Measurements from ENCODE around the gene PIEZO2. TPM values are rescaled to one million over a fixed set of nuclear protein-coding genes. Genes with fewer than 3 reads are reported as not detected.

The PIEZO2 gene
- total RNA-seq, 1 experiment from 2014 or later: 10.7 TPM

GRCh38 chr18:10908760-10909159 lies 240.6 kb downstream of the PIEZO2 start (continued):
- TF ChIP-seq STAT6 (CRISPR knock-in tag; conservative IDR thresholded peaks at IDR 0.05; ENCODE audit: low read depth): no peak
- TF ChIP-seq CDX4 (CRISPR knock-in tag; IDR thresholded peaks at IDR 0.05; ENCODE audit: borderline replicate concordance): no peak

- Mint-ChIP-seq H3K4me3 (no peak overlapping the region), H3K36me3 (no peaks in the 10 kb centered on the region), H3K9me3 (no peaks in the 10 kb centered on the region), H3K27ac (no peak overlapping the region), H3K27me3 (ENCODE audit: low read depth) (no peaks in the 10 kb centered on the region), H3K4me1 (no peaks in the 10 kb centered on the region)
- DNase-seq (ENCODE audit: low spot score) (no peak), ATAC-seq (no peak)
- CTCF ChIA-PET: no interaction called here
- POLR2A ChIA-PET: no interaction called here
- TF ChIP-seq ATF2 (CRISPR knock-in tag; IDR thresholded peaks at IDR 0.05; ENCODE audit: borderline replicate concordance, low read depth): no peak
- no peak for TF ChIP-seq SMAD4 (CRISPR knock-in tag; IDR thresholded peaks at IDR 0.05)
- no peak for TF ChIP-seq ZNF317 (CRISPR knock-in tag; IDR thresholded peaks at IDR 0.05; ENCODE audit: borderline replicate concordance, low read depth)
- no peak for TF ChIP-seq OVOL2 (CRISPR knock-in tag; IDR thresholded peaks at IDR 0.05; ENCODE audit: borderline replicate concordance)
- no peak for TF ChIP-seq E2F1 (CRISPR knock-in tag; IDR thresholded peaks at IDR 0.05)
- TF ChIP-seq ZMAT4 (CRISPR knock-in tag; IDR thresholded peaks at IDR 0.05): no peak
- TF ChIP-seq RELA (CRISPR knock-in tag; IDR thresholded peaks at IDR 0.05; ENCODE audit: borderline replicate concordance): no peak
- no peak for TF ChIP-seq KAT7 (CRISPR knock-in tag; IDR thresholded peaks at IDR 0.05; ENCODE audit: borderline replicate concordance)
- TF ChIP-seq ATF3 (CRISPR knock-in tag; conservative IDR thresholded peaks at IDR 0.05): no peak
- no peak for TF ChIP-seq EMX1 (CRISPR knock-in tag; IDR thresholded peaks at IDR 0.05)
- no peak for TF ChIP-seq RORB (CRISPR knock-in tag; IDR thresholded peaks at IDR 0.05)
- TF ChIP-seq MAX (CRISPR knock-in tag; IDR thresholded peaks at IDR 0.05): no peak
- TF ChIP-seq CREB1 (CRISPR knock-in tag; IDR thresholded peaks at IDR 0.05): no peak
- no peak for TF ChIP-seq TCF7 (CRISPR knock-in tag; IDR thresholded peaks at IDR 0.05; ENCODE audit: low read depth)
- TF ChIP-seq MLX (CRISPR knock-in tag; IDR thresholded peaks at IDR 0.05): no peak
These were observed 241.6 kb downstream of the PIEZO2 start for GRCh38 chr18:10907749-10908148.
